ENCODE measurements around the gene DHRS7B. TPM values are rescaled to one million over a fixed set of nuclear protein-coding genes. Genes with fewer than 3 reads are reported as not detected.
"Not testable (repeated sequence)": the region's sequence is repeated elsewhere in the genome, so short reads cannot be mapped to it uniquely, and the experiment has no call there.

DHRS7B gene
- total RNA-seq, 1 experiment from 2014 or later = 9.4 TPM

- Histone ChIP-seq H3K4me1 (ENCODE audit: control insufficient read depth, insufficient read depth, low read length) (no peaks in the 10 kb centered on the region), H3K36me3 (ENCODE audit: control insufficient read depth, insufficient read depth, low read length) (no peaks in the 10 kb centered on the region), H3K4me3 (ENCODE audit: low read depth in 2 of 2, low read length in 2 of 2) (no peak overlapping the region), H3K27me3 (ENCODE audit: control insufficient read depth, insufficient read depth, low read length) (no peaks in the 10 kb centered on the region), H3K27ac (ENCODE audit: low read length) (no peak overlapping the region), H3K9me3 (ENCODE audit: control insufficient read depth, insufficient read depth, low read depth, low read length) (no peaks in the 10 kb centered on the region)
- TF ChIP-seq, protein P1, sequence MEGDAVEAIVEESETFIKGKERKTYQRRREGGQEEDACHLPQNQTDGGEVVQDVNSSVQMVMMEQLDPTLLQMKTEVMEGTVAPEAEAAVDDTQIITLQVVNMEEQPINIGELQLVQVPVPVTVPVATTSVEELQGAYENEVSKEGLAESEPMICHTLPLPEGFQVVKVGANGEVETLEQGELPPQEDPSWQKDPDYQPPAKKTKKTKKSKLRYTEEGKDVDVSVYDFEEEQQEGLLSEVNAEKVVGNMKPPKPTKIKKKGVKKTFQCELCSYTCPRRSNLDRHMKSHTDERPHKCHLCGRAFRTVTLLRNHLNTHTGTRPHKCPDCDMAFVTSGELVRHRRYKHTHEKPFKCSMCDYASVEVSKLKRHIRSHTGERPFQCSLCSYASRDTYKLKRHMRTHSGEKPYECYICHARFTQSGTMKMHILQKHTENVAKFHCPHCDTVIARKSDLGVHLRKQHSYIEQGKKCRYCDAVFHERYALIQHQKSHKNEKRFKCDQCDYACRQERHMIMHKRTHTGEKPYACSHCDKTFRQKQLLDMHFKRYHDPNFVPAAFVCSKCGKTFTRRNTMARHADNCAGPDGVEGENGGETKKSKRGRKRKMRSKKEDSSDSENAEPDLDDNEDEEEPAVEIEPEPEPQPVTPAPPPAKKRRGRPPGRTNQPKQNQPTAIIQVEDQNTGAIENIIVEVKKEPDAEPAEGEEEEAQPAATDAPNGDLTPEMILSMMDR (IDR thresholded peaks at IDR 0.05) = no peak
- TF ChIP-seq, protein P2, sequence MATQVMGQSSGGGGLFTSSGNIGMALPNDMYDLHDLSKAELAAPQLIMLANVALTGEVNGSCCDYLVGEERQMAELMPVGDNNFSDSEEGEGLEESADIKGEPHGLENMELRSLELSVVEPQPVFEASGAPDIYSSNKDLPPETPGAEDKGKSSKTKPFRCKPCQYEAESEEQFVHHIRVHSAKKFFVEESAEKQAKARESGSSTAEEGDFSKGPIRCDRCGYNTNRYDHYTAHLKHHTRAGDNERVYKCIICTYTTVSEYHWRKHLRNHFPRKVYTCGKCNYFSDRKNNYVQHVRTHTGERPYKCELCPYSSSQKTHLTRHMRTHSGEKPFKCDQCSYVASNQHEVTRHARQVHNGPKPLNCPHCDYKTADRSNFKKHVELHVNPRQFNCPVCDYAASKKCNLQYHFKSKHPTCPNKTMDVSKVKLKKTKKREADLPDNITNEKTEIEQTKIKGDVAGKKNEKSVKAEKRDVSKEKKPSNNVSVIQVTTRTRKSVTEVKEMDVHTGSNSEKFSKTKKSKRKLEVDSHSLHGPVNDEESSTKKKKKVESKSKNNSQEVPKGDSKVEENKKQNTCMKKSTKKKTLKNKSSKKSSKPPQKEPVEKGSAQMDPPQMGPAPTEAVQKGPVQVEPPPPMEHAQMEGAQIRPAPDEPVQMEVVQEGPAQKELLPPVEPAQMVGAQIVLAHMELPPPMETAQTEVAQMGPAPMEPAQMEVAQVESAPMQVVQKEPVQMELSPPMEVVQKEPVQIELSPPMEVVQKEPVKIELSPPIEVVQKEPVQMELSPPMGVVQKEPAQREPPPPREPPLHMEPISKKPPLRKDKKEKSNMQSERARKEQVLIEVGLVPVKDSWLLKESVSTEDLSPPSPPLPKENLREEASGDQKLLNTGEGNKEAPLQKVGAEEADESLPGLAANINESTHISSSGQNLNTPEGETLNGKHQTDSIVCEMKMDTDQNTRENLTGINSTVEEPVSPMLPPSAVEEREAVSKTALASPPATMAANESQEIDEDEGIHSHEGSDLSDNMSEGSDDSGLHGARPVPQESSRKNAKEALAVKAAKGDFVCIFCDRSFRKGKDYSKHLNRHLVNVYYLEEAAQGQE (IDR thresholded peaks at IDR 0.05; ENCODE audit: insufficient read depth in 1 of 2, low read depth in 2 of 2, low read length in 1 of 2) = no peak
- no peak for TF ChIP-seq TCF7L2 (IDR thresholded peaks at IDR 0.05; ENCODE audit: low read depth, low read length)
- intact Hi-C loops (cut with micrococcal nuclease; ENCODE audit: unreplicated experiment) (no loop called here), in situ Hi-C loops (cut with HindIII; ENCODE audit: low pct_unique_long_range_greater_than_20kb, low sequenced_read_pairs) (no loop called here)
- DNase-seq (ENCODE audit: low read depth, low spot score) = no peak
- CTCF ChIA-PET = no interaction called here
- no peak for ATAC-seq
- BruUV-seq (replicated peaks) = no TSS peak
- POLR2A ChIA-PET = no interaction called here
These were observed 13.6 kb upstream of the DHRS7B start for GRCh38 chr17:21113049-21113690.

DNA sequence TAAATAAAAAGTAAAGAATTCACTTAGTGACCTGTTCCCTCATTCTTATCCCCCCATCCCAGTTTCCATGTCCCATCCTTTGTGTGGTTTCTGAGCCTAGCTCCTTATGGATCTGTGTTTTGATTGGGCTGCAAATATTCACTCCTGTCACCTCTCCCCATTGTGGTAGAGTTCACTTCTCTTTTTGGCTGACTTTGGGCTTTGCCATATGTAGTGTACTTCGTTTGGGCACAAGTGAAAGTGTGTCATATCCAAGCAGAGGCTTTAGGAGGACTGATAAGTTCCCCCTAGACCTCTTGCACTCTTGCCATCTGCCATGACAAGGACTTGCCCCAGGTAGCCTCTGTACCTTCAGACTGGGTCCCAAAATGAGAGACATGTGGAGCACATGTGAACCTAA, 13.0 kb upstream of the DHRS7B start:
- BruUV-seq (replicated peaks) = no TSS peak
- H3K4me3 ChIP-seq (ENCODE audit: low read depth in 2 of 2, low read length in 2 of 2) = no peak overlapping the region
- H3K27ac ChIP-seq (ENCODE audit: low read length) = no peak overlapping the region
- no peaks in the 10 kb centered on the region for H3K27me3 ChIP-seq (ENCODE audit: control insufficient read depth, insufficient read depth, low read length)
- TF ChIP-seq SIN3A (IDR thresholded peaks at IDR 0.05; ENCODE audit: borderline replicate concordance, insufficient read depth, low read depth, low read length) (no peak), TCF7L2 (IDR thresholded peaks at IDR 0.05; ENCODE audit: low read depth, low read length) (no peak), POLR2AphosphoS5 (IDR thresholded peaks at IDR 0.05; ENCODE audit: low read depth, low read length) (no peak)
- TF ChIP-seq, protein P1 (IDR thresholded peaks at IDR 0.05) = no peak
- TF ChIP-seq, protein P2 (IDR thresholded peaks at IDR 0.05; ENCODE audit: insufficient read depth in 1 of 2, low read depth in 2 of 2, low read length in 1 of 2) = no peak
- ATAC-seq (no peak), DNase-seq (ENCODE audit: low read depth, low spot score) (no peak)
- no peaks in the 10 kb centered on the region for H3K4me1 ChIP-seq (ENCODE audit: control insufficient read depth, insufficient read depth, low read length)
- in situ Hi-C loops (cut with HindIII; ENCODE audit: low pct_unique_long_range_greater_than_20kb, low sequenced_read_pairs) (no loop called here), intact Hi-C loops (cut with micrococcal nuclease; ENCODE audit: unreplicated experiment) (no loop called here)
- no peaks in the 10 kb centered on the region for H3K36me3 ChIP-seq (ENCODE audit: control insufficient read depth, insufficient read depth, low read length)
- ChIA-PET POLR2A (no interaction called here), CTCF (no interaction called here)
- no peaks in the 10 kb centered on the region for H3K9me3 ChIP-seq (ENCODE audit: control insufficient read depth, insufficient read depth, low read depth, low read length)

- CTCF ChIA-PET; intact Hi-C loops (cut with micrococcal nuclease; ENCODE audit: unreplicated experiment): not testable (repeated sequence)
These were observed 12.0 kb upstream of the DHRS7B start for GRCh38 chr17:21114791-21115190.

More at GRCh38 chr17:21114791-21115190, 12.0 kb upstream of the DHRS7B start:
- H3K9me3 ChIP-seq (ENCODE audit: control insufficient read depth, insufficient read depth, low read depth, low read length); BruUV-seq (replicated peaks); in situ Hi-C loops (cut with HindIII; ENCODE audit: low pct_unique_long_range_greater_than_20kb, low sequenced_read_pairs); POLR2A ChIA-PET; H3K27ac ChIP-seq (ENCODE audit: low read length); DNase-seq (ENCODE audit: low read depth, low spot score); H3K4me3 ChIP-seq (ENCODE audit: low read depth in 2 of 2, low read length in 2 of 2); H3K4me1 ChIP-seq (ENCODE audit: control insufficient read depth, insufficient read depth, low read length); H3K27me3 ChIP-seq (ENCODE audit: control insufficient read depth, insufficient read depth, low read length); H3K36me3 ChIP-seq (ENCODE audit: control insufficient read depth, insufficient read depth, low read length); ATAC-seq: not testable (repeated sequence)

All from Panc1 (cell line).